ENCODE data around the gene NAB1.

Gene NAB1

DNA sequence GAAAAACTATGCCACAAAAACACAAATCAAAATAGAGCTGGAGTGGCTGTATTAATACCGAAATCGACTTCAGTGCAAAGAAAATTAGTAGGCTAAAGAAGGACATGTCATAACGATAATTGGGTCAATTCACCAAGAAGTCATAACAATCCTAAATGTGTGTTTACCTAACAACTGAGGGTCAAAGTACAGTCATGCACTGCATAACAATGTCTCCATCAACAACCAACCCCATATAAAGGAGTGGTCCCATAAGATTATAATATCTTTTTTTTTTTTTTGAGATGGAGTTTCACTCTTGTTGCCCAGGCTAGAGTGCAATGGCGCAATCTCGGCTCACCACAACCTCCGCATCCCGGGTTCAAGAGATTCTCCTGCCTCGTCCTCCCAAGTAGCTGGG is 87.5 kb downstream of the NAB1 start:
- Mint-ChIP-seq H3K27me3 (no peaks in the 10 kb centered on the region), H3K4me3 (no peak overlapping the region), H3K27ac (no peak overlapping the region), H3K9me3 (peaks cover 3% of the 10 kb centered on the region), H3K4me1 (no peaks in the 10 kb centered on the region), H3K36me3 (no peaks in the 10 kb centered on the region)

DNA sequence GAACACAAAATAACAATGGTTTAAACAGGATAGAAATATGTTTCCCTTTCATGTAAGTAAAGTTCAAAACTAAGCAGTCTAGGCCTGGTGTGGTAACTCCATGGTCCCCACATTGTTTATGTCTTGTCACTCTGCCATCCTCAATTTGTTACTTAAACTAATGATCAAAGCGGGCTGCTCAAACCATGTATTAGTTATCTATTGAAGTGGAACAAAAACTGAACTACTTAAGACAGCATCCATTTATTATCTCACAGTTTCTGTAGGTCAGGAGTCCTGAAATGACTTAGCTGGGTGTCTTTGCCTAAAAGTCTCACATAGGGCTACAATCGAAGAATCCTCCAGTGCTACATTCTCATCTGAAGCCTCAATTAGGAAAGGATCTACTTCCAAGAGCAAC is 91.6 kb downstream of the NAB1 start:
- no peaks in the 10 kb centered on the region for H3K27me3 Mint-ChIP-seq
- no peak overlapping the region for H3K4me3 Mint-ChIP-seq
- no peaks in the 10 kb centered on the region for H3K36me3 Mint-ChIP-seq
- peaks cover 5% of the 10 kb centered on the region for H3K9me3 Mint-ChIP-seq
- peaks cover 31% of the 10 kb centered on the region for H3K4me1 Mint-ChIP-seq
- H3K27ac Mint-ChIP-seq = no peak overlapping the region
